ENCODE results near the gene TRAPPC11.

Gene TRAPPC11

DNA sequence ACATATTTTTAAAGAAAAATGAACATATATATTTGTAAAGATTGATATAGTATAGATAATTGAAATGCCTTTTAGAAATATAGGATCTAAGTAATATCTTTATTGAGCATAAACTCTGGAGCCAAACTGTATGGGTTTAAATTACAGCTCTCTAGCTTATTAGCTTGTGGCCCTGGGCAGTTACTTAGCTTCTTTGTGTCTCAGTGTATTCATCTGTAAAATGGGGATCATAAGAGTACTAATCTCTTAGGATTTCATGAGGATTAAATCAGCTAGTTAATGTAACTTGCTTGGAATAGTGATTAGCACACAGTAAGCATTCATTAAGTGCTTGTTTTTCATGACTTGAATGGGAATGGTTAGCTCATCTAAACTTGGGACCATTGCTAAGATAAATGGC is 32.8 kb downstream of the TRAPPC11 start:
- no peak overlapping the region for H2AFZ ChIP-seq (ENCODE audit: low read length)
- no peaks in the 10 kb centered on the region for H3K9me3 ChIP-seq (replicated peaks in 1 of 2; ENCODE audit: control insufficient read depth in 2 of 2, insufficient read depth in 1 of 2, low read depth in 1 of 2, low read length in 2 of 2)
- no peak overlapping the region for H3K27ac ChIP-seq (replicated peaks; ENCODE audit: low read length)
- H2BK5ac ChIP-seq (ENCODE audit: low read length), result no peak overlapping the region
- H3K4me2 ChIP-seq (ENCODE audit: insufficient read depth, low read length, poor library complexity, severe bottlenecking), result no peak overlapping the region
- no peak overlapping the region for H3K18ac ChIP-seq (ENCODE audit: low read length)
- no peak overlapping the region for H4K8ac ChIP-seq (ENCODE audit: low read depth, low read length)
- H2BK120ac ChIP-seq (ENCODE audit: low read depth, low read length), result no peak overlapping the region
- no peaks in the 10 kb centered on the region for H3K79me1 ChIP-seq (ENCODE audit: low read depth, low read length)
- H3K27me3 ChIP-seq (ENCODE audit: control insufficient read depth in 3 of 3, insufficient read depth in 3 of 3, low read depth in 1 of 3, low read length in 3 of 3), result no peaks in the 10 kb centered on the region
- no peak overlapping the region for H3K4me3 ChIP-seq (ENCODE audit: low read length in 2 of 2)
- DNase-seq (ENCODE audit: low spot score), result no peak
- no peak overlapping the region for H3K14ac ChIP-seq (ENCODE audit: low read length)
- H3K9ac ChIP-seq (ENCODE audit: low read depth, low read length, poor library complexity), result no peak overlapping the region
- no peak overlapping the region for H3K4ac ChIP-seq (ENCODE audit: low read length)
- H3K23ac ChIP-seq (ENCODE audit: low read depth, low read length, poor library complexity), result no peak overlapping the region
- no peak overlapping the region for H2BK15ac ChIP-seq (ENCODE audit: low read length)
- no peak overlapping the region for H4K91ac ChIP-seq (ENCODE audit: low read depth, low read length, poor library complexity)
- H2BK12ac ChIP-seq (ENCODE audit: low read length), result no peak overlapping the region
- peaks cover 17 to 94% of the 10 kb centered on the region in 2 donors for H3K36me3 ChIP-seq (replicated peaks in 1 of 2; ENCODE audit: control insufficient read depth in 2 of 2, insufficient read depth in 2 of 2, low read length in 2 of 2)
- H2AK5ac ChIP-seq (ENCODE audit: low read depth, low read length), result no peak overlapping the region
- H3K4me1 ChIP-seq (ENCODE audit: control insufficient read depth in 2 of 2, insufficient read depth in 1 of 2, low read depth in 1 of 2, low read length in 2 of 2), result no peaks in the 10 kb centered on the region

GRCh38 chr4:183698909-183699308 is 39.8 kb downstream of the TRAPPC11 start:
- Histone ChIP-seq H2BK5ac (ENCODE audit: low read length) (no peak overlapping the region), H3K4ac (ENCODE audit: low read length) (no peak overlapping the region), H2BK12ac (ENCODE audit: low read length) (no peak overlapping the region), H3K23ac (ENCODE audit: low read depth, low read length, poor library complexity) (no peak overlapping the region), H3K4me3 (ENCODE audit: low read length in 2 of 2) (no peak overlapping the region), H3K79me1 (ENCODE audit: low read depth, low read length) (no peaks in the 10 kb centered on the region), H3K9me3 (replicated peaks in 1 of 2; ENCODE audit: control insufficient read depth in 2 of 2, insufficient read depth in 1 of 2, low read depth in 1 of 2, low read length in 2 of 2) (no peaks in the 10 kb centered on the region), H2AFZ (ENCODE audit: low read length) (no peak overlapping the region), H3K4me1 (ENCODE audit: control insufficient read depth in 2 of 2, insufficient read depth in 1 of 2, low read depth in 1 of 2, low read length in 2 of 2) (no peaks in the 10 kb centered on the region), H2BK15ac (ENCODE audit: low read length) (no peak overlapping the region), H3K27me3 (ENCODE audit: control insufficient read depth in 3 of 3, insufficient read depth in 3 of 3, low read depth in 1 of 3, low read length in 3 of 3) (no peaks in the 10 kb centered on the region), H3K9ac (ENCODE audit: low read depth, low read length, poor library complexity) (no peak overlapping the region), H3K36me3 (replicated peaks in 1 of 2; ENCODE audit: control insufficient read depth in 2 of 2, insufficient read depth in 2 of 2, low read length in 2 of 2) (peaks cover 16 to 97% of the 10 kb centered on the region in 2 donors), H3K27ac (replicated peaks; ENCODE audit: low read length) (no peak overlapping the region), H3K18ac (ENCODE audit: low read length) (no peak overlapping the region), H2AK5ac (ENCODE audit: low read depth, low read length) (no peak overlapping the region), H3K4me2 (ENCODE audit: insufficient read depth, low read length, poor library complexity, severe bottlenecking) (no peak overlapping the region), H2BK120ac (ENCODE audit: low read depth, low read length) (no peak overlapping the region), H4K8ac (ENCODE audit: low read depth, low read length) (no peak overlapping the region), H4K91ac (ENCODE audit: low read depth, low read length, poor library complexity) (no peak overlapping the region), H3K14ac (ENCODE audit: low read length) (no peak overlapping the region)
- DNase-seq (ENCODE audit: low spot score), result no peak

GRCh38 chr4:183700407-183700806 is 41.3 kb downstream of the TRAPPC11 start:
- no peaks in the 10 kb centered on the region for H3K27me3 ChIP-seq (ENCODE audit: control insufficient read depth in 3 of 3, insufficient read depth in 3 of 3, low read depth in 1 of 3, low read length in 3 of 3)
- H3K4me1 ChIP-seq (ENCODE audit: control insufficient read depth in 2 of 2, insufficient read depth in 1 of 2, low read depth in 1 of 2, low read length in 2 of 2), result no peaks in the 10 kb centered on the region
- no peak overlapping the region for H3K4me3 ChIP-seq (ENCODE audit: low read length in 2 of 2)
- no peak overlapping the region for H2BK120ac ChIP-seq (ENCODE audit: low read depth, low read length)
- H2BK12ac ChIP-seq (ENCODE audit: low read length), result no peak overlapping the region
- H2AFZ ChIP-seq (ENCODE audit: low read length), result no peak overlapping the region
- no peak overlapping the region for H2BK5ac ChIP-seq (ENCODE audit: low read length)
- peaks cover 16 to 94% of the 10 kb centered on the region in 2 donors for H3K36me3 ChIP-seq (replicated peaks in 1 of 2; ENCODE audit: control insufficient read depth in 2 of 2, insufficient read depth in 2 of 2, low read length in 2 of 2)
- H3K79me1 ChIP-seq (ENCODE audit: low read depth, low read length), result no peaks in the 10 kb centered on the region
- no peak overlapping the region for H3K27ac ChIP-seq (replicated peaks; ENCODE audit: low read length)
- H4K91ac ChIP-seq (ENCODE audit: low read depth, low read length, poor library complexity), result no peak overlapping the region
- H2BK15ac ChIP-seq (ENCODE audit: low read length), result no peak overlapping the region
- WGBS, 2 donors (ENCODE audit: extremely low coverage in 2 of 2, insufficient read length in 2 of 2, insufficient replicate concordance in 1 of 2), result no CpG with 5 or more reads among the region's 4 CpGs
- DNase-seq (ENCODE audit: low spot score), result no peak
- no peak overlapping the region for H3K18ac ChIP-seq (ENCODE audit: low read length)
- H3K4me2 ChIP-seq (ENCODE audit: insufficient read depth, low read length, poor library complexity, severe bottlenecking), result no peak overlapping the region
- no peaks in the 10 kb centered on the region for H3K9me3 ChIP-seq (replicated peaks in 1 of 2; ENCODE audit: control insufficient read depth in 2 of 2, insufficient read depth in 1 of 2, low read depth in 1 of 2, low read length in 2 of 2)
- no peak overlapping the region for H3K9ac ChIP-seq (ENCODE audit: low read depth, low read length, poor library complexity)
- no peak overlapping the region for H2AK5ac ChIP-seq (ENCODE audit: low read depth, low read length)
- no peak overlapping the region for H4K8ac ChIP-seq (ENCODE audit: low read depth, low read length)
- H3K14ac ChIP-seq (ENCODE audit: low read length), result no peak overlapping the region
- no peak overlapping the region for H3K4ac ChIP-seq (ENCODE audit: low read length)
- H3K23ac ChIP-seq (ENCODE audit: low read depth, low read length, poor library complexity), result no peak overlapping the region

DNA sequence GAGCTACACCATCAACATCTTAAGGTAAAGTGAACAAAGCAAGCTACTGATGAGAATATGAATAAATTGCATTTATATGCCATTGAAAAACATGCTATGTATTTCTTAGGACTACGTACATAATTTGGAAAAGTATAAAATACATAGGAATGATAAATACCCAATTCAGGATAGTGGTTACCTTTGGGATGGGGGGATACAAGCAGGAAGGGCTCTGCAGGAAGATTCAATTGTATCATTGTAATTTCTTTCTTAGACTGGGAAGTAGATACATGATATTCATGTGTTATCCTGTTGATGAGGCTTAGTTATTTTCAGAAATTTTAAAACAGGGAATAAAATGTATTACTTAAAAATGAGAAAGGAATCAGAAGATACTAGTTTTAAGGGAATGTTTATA is 43.4 kb downstream of the TRAPPC11 start:
- Histone ChIP-seq H4K91ac (ENCODE audit: low read depth, low read length, poor library complexity) (no peak overlapping the region), H3K18ac (ENCODE audit: low read length) (no peak overlapping the region), H2BK12ac (ENCODE audit: low read length) (no peak overlapping the region), H3K23ac (ENCODE audit: low read depth, low read length, poor library complexity) (no peak overlapping the region), H2BK120ac (ENCODE audit: low read depth, low read length) (no peak overlapping the region), H3K4ac (ENCODE audit: low read length) (no peak overlapping the region), H3K4me2 (ENCODE audit: insufficient read depth, low read length, poor library complexity, severe bottlenecking) (no peak overlapping the region), H2BK15ac (ENCODE audit: low read length) (no peak overlapping the region), H2AFZ (ENCODE audit: low read length) (no peak overlapping the region), H3K4me1 (ENCODE audit: control insufficient read depth in 2 of 2, insufficient read depth in 1 of 2, low read depth in 1 of 2, low read length in 2 of 2) (no peaks in the 10 kb centered on the region), H3K9me3 (replicated peaks in 1 of 2; ENCODE audit: control insufficient read depth in 2 of 2, insufficient read depth in 1 of 2, low read depth in 1 of 2, low read length in 2 of 2) (no peaks in the 10 kb centered on the region), H3K4me3 (ENCODE audit: low read length in 2 of 2) (no peak overlapping the region), H3K27me3 (ENCODE audit: control insufficient read depth in 3 of 3, insufficient read depth in 3 of 3, low read depth in 1 of 3, low read length in 3 of 3) (no peaks in the 10 kb centered on the region), H4K8ac (ENCODE audit: low read depth, low read length) (no peak overlapping the region), H2BK5ac (ENCODE audit: low read length) (no peak overlapping the region), H3K36me3 (replicated peaks in 1 of 2; ENCODE audit: control insufficient read depth in 2 of 2, insufficient read depth in 2 of 2, low read length in 2 of 2) (peaks cover 22 to 92% of the 10 kb centered on the region in 2 donors), H3K9ac (ENCODE audit: low read depth, low read length, poor library complexity) (no peak overlapping the region), H2AK5ac (ENCODE audit: low read depth, low read length) (no peak overlapping the region), H3K14ac (ENCODE audit: low read length) (no peak overlapping the region), H3K79me1 (ENCODE audit: low read depth, low read length) (no peaks in the 10 kb centered on the region), H3K27ac (replicated peaks; ENCODE audit: low read length) (no peak overlapping the region)
- WGBS, 2 donors (ENCODE audit: extremely low coverage in 2 of 2, insufficient read length in 2 of 2, insufficient replicate concordance in 1 of 2), result no CpG with 5 or more reads among the region's 1 CpG
- no peak for DNase-seq (ENCODE audit: low spot score)

All from neuronal stem cell (in vitro differentiated cells).